SKM-1 treated with dmso at 0.1 percent for 144 hours (cell line): ENCODE measurements around the gene ALKBH5.

ENCODE experiments used
- DNase-seq: peaks from one replicate; lab custom pipeline; 2025; ENCODE audit not compliant: unreplicated experiment; lab: John Stamatoyannopoulos, UW

ALKBH5 gene

DNA sequence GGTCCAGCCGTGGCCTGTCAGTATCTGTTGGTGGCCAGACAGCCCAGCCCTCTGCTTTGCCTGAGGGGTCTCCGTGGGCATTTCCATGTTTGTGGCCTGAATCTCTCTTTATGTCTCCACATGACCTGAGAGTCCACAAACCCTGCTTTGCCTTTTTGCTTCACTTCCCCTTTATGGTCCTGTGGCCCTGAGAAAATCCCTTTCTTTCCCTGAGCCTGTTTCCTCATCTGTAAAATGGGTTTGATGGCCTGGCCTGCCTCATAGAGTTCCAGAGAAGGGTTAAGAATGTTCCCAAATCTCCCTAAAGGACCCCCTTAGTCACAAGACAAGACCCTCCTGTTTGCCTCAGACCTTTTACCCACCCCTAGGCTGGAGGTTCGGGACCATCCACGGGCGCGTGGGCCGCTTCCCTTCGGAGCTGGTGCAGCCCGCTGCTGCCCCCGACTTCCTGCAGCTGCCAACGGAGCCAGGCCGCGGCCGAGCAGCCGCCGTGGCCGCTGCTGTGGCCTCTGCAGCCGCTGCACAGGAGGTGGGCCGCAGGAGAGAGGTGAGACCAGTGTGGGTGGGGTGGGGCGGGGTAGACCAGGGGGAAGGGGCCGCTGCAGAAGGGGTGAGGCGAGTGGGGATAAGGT is 26.2 kb upstream of the ALKBH5 start:
- DNase-seq = no peak

DNA sequence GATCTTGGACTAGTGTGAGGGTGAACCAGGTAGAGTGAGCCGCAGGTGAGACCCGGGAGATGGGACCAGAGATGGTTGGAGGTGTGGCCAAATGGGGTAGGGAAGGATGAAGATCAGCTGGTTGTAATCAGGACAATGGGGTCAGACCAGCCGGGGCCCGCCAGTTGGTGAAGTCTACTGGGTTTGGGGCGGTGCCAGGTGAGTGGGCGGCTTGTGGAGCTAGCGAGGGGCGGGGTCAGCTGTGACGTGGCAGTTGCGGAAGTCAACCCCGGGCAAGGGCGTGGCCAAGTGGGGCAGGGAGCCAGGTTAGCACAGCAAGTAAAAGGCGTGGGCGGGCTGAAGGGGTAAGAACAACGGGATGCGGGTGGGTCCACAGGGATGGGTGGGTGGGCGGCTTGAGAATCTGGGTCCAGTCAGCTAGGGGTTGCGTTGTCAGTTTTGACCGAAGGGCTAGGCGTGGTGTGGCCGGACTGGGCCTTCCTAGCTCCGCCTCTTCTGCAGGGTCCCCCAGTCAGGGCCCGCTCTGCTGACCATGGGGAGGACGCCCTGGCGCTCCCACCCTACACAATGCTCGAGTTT is 25.5 kb upstream of the ALKBH5 start:
- DNase-seq = no peak

DNA sequence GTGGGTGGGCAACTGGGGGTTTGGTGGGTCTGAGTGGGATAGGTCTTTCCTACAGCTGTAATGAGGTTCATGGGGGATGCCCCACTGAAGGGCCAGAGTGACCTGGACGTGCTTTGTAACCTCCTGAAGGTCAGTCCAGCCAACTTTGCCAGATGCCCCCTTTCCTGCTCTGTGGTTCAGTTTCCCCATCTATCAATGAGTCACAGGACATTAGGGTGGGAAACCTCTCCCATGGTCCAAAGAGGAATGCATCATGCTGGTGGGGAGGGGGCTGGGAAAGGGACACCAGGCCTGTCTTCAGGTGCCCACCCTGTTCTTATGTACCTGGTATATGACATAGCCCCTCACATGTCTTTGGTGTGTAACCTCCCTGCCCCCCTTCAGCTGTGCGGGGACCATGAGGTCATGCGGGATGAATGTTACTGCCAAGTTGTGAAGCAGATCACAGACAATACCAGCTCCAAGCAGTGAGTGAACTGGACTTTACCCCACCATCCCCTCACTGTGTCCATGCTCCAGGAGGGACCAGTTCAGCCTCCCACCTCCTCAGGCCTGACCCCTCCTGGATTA is 24.0 kb upstream of the ALKBH5 start:
- no peak for DNase-seq

DNA sequence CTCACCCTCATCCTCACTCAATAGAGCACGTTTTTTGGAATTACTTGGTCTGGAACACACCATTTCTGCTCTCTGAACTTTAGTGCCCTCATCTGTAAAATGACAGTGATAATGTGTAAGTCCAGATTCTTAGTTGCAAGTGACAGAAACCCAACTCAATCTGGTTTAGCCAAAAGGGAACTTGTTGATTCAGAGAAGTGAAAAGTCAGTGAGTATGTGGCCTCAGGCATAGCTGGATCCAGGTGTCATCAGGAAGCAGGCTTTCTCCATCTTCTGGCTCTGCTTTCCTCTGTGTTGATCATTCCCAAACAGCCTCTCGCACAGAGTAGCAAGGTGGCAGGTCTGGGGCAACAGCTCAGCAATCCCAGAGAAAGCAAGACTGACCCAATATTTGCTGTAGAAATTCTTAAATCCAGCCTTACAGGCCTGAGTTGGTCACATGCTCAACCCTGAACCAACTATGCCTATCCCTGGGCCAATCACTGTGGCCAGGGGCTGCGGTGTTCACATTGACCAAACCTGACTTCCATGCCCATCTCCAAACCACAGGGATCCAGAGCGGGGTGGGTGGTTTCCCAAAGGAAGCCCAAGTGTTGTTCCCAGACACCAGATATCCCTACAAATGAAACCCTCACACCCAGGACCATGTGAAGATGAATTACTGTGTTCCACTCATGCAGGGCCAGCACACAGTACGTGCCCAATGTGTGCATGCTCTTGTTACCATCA is 23.3 kb upstream of the ALKBH5 start:
- DNase-seq = no peak

DNA sequence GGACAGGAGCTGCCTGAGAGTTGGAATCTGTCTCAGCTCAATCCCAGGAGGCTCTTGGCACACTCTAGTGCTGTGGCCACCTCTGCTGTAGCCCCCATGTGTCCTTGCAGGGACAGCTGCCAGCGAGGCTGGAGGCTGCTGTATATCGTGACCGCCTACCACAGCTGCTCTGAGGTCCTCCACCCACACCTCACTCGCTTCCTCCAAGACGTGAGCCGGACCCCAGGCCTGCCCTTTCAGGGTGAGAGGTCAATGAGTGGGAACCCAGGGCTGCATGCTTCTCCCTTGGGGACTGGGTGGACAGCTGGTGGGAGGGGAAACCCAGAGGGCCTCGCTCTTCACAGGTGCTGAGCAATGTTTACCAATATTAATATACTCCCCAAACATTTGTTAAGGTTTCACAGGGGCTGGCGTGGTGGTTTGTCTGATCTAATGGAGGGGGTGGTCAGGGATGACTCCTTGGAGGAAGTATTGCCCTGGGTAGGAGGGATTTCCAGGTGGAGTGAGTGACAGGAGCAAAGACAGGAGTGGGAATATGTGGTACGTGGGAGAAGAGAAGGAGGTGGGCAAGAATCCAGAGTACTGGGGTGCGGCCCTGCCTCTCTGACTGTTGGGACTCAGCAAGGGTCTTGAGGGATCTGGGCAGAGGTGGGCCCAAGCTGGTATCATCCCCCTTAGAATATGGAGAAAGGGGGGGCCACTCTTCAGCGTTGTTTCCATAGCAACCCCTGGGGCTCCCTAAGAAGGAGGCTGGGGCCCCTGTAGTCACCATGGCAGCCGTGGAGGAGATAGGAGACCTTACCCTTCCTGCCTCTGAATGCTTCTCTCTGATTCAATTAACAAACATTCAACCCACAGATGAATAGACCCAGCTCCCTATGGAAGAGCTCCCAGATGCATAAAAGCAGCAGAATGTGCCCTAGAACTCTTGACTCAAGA is 22.2 kb upstream of the ALKBH5 start:
- DNase-seq = no peak

DNA sequence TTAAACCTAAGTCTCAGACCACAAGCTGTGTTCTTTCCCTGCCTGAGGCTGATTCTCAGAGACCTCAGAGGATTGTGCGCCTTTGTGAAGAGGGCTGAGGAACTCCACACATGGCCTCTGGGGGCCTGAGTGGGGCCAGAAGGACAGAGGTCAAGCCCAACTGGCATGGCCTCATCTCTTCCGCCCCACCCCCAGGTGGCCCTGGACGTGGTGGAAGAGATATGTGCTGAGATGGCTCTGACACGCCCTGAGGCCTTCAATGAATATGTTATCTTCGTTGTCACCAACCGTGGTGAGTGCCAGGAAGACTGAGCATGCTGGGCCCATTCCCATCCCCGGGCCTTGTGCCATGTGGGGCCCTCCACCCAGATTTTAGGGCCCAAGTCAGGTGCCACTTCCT is 20.1 kb upstream of the ALKBH5 start:
- DNase-seq = no peak

DNA sequence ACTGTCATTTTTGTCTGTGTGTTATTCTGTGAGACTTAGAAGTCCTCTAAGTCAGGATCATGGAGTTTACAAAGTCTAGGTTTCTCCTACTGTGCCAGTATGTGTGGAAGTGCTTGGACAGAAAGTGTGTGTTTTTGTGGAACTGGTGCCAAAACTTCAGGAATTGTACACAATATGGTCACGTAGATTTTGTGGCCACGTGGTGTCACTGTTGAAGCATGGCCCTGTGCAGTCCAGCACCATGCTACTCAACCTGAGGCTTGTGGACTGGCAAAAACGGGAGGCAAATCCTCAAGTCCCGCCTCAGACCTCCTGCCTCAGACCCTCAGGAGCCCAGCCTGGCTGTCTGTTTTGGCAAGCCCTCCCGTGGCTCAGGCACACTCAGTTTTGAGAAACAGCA is 16.7 kb upstream of the ALKBH5 start:
- no peak for DNase-seq

DNA sequence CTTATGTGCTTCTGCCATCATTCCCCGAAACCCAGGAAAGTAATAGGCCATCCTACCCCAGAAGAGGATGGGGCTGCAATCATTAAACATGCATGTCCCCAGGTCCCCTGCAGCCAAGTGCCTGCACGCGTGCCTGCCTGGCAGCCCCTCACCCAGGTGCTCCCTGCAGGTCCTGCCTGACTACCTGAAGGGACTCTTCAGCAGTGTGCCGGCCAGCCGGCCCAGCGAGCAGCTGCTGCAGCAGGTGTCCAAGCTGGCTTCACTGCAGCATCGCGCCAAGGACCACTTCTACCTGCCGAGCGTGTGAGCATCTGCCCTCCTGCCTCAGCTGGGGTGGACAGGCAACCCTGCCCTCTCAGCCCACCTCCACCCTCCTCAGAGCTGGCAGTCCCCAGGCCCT is 16.2 kb upstream of the ALKBH5 start:
- no peak for DNase-seq

DNA sequence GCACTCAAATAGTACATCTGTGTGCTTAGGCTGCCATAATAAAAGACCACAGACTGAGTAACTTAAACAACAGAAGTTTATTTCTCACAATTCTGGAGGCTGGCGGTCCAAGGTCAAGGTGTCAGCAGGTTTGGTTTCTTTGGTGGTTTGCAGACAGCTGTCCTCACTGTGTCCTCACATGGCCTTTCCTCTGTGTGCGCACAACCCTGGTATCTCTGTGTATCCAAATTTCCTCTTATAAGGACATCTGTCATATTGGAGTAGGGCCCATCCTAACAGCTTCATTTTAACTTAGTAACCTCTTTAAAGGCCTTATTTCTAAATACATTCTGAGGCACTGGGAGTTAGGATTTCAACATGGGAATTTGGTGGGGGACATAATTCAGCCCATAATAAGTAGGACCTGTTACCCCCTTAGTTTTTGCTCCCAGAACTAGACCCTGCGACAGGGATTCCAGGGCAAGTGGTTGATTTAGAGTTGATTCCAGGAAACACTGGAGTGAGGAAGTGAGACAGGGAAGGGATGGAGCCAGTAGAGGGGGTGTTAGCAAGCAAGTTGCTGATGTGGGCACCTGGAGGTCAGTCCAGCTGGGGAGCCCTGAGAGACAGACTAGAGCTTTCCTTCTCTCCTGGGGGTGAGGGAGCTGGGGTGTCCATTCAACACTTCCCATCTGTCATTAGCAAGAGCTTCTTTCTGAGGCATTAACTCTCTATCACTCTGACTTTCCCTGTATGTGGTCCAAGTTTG is 10.9 kb upstream of the ALKBH5 start:
- no peak for DNase-seq

DNA sequence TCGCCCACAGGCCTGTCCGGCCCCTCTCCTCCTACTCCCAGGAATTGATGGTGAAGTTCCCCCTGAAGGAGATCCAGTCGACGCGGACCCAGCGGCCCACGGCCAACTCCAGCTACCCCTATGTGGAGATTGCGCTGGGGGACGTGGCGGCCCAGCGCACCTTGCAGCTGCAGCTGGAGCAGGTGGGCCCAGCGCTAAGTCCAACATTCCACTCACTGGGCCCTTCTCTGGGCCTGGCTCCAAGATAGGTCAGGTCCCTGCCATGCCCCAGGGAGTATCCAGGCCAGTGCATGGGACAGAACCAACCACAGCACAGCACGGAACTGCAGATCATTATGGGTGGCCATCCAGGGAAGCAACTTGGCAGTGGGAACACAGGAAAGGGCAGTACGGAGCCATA is 9.9 kb upstream of the ALKBH5 start:
- DNase-seq = no peak

DNA sequence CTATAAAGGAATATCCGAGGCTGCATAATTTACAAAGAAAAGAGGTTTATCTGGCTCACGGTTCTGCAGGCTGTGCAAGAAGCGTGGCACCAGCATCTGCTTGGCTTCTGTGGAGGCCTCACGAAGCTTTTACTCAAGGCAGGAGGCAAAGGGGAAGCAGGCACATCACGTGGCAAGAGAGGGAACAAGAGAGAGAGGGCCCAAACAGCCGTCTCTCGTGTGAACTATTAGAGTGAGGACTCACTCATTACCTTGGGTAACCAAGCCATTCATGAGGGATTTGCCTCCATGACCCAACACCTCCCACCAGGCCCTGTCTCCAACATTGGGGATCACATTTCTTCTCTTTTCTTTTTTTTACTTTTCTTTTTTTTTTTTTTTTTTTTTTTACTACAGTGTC is 7.5 kb upstream of the ALKBH5 start:
- DNase-seq = peak; percentile 76

DNA sequence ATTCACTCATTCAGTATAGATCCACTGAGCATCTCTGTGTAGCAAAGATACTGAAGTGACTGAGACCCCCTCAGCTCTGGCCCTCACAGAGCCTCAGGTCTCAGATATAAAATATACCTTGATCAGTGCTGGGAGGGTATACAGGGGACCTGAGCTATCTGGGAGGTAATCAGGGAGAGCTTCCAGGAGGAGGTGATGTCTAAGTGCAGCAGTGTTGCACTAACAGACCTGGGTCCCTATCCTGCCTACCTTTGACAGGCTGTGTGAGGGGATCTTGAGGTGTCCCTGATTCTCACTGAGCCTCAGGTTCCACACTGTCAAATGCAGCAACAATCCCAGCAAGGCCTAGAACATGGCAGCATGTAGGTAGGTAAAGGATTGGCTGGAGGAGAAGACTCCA is 6.5 kb upstream of the ALKBH5 start:
- no peak for DNase-seq

DNA sequence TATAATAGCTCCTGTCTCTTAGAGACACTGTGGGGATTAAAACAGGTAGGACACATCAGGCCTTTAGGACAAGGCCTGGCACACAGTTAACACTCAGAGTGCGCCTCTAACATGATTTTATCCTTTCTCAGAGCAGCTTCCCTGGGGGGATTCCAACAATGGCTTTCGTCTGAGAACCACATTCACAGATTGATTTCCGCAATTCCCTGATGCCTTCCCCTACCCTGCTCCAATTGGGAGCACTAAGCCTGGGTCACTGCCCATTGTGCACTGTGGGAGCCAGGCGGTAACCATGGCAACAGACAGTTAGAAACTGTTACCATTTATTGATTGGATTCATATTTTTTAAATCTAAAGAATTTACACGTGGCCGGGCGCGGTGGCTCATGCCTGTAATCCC is 5.9 kb upstream of the ALKBH5 start:
- no peak for DNase-seq

DNA sequence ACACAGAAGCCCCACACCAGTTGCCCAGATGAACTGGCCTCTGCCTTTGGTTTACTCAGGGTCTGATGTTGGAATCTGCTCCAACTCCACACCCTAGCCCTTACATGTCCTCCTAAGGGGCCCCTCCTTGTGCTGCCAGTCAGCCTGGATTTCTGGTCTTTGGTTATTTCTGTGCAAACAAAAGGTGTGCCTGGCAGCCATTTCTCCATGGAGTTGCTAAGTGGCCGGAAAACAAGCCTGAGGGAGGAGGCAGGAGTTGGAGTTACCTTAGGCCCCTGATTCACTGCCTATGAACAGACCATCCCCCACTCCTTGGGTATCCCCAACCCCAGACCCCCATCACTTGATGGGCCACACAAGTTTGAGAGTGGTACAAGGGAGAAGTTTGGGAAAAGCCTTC is 4.4 kb upstream of the ALKBH5 start:
- DNase-seq = no peak

DNA sequence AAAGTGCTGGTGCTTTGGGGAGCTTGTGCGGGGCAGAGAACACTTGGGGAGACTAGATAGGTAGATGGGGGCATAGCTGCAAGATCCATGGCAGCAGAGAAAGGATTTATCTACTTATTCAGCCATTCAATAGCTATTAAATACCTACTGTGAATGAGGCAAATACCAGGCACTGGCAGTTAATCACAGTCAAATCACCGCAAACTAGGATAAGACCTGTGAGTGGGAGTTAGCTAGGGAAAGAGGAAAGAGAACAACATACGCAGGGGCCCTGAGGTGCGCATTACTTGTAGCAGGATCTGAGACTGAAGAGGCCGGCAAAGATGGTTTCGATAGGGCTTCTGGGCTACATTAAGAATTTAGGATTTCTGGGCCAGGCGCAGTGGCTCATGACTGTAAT is 3.8 kb upstream of the ALKBH5 start:
- no peak for DNase-seq

DNA sequence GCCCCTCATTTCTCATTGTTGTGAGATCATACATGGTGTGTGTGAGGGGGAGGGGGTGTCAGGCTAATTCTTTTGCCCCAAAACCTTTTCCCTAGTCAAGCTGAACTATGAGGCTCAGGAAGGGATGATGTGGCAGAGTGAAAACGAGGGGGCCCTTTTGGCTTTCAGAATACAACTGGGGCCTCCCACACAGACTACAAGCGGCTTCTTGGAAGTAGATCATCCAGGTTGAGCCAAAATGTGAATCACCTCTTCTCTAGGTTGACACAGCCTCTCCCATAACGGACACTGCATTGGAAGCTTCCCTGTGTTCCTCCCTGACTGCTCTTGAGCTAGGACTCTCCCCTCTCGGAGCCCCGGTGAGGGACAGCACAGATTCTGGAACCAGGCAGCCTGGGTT is 2.3 kb upstream of the ALKBH5 start:
- no peak for DNase-seq

DNA sequence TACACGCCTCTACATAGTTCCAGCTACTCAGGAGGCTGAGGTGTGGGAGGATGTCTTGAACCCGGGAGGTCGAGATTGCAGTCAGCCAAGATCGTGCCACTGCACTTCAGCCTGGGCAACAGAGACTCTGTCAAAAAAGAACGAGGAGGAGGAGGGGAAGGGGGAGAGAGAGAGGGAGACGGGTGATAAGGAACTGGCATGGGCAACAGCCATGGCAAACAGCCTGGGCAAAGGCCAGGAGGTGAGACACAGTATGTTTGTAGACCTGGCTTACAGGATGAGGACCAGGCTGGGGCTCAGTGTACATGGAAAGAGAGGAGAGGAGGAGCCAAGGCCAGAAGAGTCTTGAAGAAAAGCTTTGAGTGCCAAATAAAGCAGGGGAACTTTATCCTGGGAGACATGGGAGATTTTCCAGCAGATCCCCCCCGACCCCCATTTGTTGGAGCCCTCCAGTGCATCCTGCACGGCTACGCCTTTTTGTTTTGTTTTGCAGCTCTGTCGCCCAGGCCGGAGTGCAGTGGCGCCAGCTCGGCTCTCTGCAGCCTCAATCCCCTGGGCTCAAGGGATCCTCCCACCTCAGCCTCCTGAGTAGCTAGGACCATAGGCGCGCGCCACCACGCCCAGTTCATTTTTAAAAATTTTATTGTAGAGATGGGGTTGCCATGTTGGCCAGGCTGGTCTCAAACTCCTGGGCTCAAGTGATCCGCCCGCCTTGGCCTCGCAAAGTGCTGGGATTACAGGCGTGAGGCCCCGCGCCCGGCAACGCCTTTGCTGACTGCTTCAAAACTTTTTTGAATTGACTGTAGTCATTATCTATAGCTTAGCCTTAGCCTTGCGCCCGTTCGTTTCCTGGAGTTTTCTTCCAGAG is 1.3 kb upstream of the ALKBH5 start:
- no peak for DNase-seq

DNA sequence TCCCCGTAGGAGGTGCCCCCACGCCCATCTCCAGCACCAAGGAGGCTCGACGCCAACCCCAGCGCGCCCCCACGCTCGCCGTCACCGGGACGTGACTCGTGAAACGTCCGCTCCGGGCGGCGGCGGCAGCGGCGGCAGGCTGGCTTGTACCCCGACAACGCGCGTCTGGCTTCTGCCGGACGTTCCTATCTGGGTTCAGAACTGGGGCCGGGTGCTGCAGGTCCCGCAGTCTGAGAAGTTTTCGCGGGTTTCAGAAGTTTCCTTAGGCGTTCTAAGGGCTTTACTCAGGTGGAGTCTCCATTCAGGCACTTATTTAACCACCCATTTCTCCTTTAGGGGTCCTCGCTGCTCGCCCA is 672 bp upstream of the ALKBH5 start:
- DNase-seq = peak; percentile 88

DNA sequence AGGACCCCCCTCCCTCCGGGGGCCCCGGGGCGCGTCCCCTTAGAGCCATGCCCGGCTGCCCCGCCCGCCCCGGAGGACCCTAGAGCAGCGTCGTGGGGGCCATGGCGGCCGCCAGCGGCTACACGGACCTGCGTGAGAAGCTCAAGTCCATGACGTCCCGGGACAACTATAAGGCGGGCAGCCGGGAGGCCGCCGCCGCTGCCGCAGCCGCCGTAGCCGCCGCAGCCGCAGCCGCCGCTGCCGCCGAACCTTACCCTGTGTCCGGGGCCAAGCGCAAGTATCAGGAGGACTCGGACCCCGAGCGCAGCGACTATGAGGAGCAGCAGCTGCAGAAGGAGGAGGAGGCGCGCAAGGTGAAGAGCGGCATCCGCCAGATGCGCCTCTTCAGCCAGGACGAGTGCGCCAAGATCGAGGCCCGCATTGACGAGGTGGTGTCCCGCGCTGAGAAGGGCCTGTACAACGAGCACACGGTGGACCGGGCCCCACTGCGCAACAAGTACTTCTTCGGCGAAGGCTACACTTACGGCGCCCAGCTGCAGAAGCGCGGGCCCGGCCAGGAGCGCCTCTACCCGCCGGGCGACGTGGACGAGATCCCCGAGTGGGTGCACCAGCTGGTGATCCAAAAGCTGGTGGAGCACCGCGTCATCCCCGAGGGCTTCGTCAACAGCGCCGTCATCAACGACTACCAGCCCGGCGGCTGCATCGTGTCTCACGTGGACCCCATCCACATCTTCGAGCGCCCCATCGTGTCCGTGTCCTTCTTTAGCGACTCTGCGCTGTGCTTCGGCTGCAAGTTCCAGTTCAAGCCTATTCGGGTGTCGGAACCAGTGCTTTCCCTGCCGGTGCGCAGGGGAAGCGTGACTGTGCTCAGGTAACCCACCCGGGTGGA is 759 bp downstream of the ALKBH5 start:
- DNase-seq = no peak
